ENCODE results near the gene ZNF341.

Gene ZNF341

GRCh38 chr20:33719277-33719988 is 12.4 kb upstream of the ZNF341 start:
- peaks cover 14% of the 10 kb centered on the region for H3K27me3 Mint-ChIP-seq (ENCODE audit: low read depth, poor library complexity)
- no peak for DNase-seq
- no peak for TF ChIP-seq CTCF (IDR thresholded peaks at IDR 0.05)
- peak overlapping the region; percentile 79 for H3K4me3 Mint-ChIP-seq
- H3K27ac Mint-ChIP-seq = no peak overlapping the region
- no peaks in the 10 kb centered on the region for H3K4me1 Mint-ChIP-seq
- no peaks in the 10 kb centered on the region for H3K36me3 Mint-ChIP-seq (ENCODE audit: low read depth)
- peaks cover 10% of the 10 kb centered on the region for H3K9me3 Mint-ChIP-seq

DNA sequence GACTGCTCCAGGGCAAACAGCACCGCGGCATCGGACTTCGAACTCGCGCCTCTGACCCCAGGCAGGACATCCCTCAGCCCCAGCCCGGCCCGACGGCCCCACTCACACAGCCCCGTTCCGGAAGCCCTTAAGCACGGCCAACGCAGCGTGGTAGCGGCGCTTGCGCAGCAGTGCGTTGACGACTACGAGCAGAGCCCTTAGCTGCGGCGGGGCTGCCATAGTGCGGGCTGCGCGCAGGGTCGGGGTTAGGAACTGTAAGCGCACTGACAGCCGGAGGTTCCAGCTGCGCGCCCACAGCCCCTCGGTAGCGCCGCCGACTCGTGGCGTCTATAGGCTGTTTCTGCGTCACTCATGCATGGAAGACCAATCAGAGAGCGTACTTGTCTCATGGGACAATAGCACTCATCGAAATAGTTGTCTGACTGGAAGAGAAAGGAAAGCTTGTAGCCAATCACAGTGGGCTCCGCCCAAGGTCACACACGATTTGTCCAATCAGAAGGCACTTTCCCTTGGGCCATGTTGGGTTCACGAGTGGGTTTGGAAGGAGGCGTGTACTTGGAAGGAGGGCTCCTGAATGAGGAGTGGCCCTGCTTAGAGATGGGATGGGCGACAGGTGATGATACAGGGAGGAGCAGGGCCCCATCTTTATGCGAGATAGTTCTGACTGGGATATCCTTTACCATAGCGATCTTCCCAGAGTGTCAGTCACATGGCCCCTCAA is 11.6 kb upstream of the ZNF341 start, which contains the start of gene PXMP4:
PXMP4 (minus strand) TSS at position 322 of the 721 bp plus-strand sequence; CDS start at position 219, 103 bp downstream.
- H3K4me3 Mint-ChIP-seq = peak within 1 kb of the TSS; percentile 79
- peaks cover 18% of the 10 kb centered on the region for H3K27me3 Mint-ChIP-seq (ENCODE audit: low read depth, poor library complexity)
- no peaks in the 10 kb centered on the region for H3K36me3 Mint-ChIP-seq (ENCODE audit: low read depth)
- DNase-seq = peak; percentile 68
- H3K9me3 Mint-ChIP-seq = peaks cover 10% of the 10 kb centered on the region
- H3K27ac Mint-ChIP-seq = no peak within 1 kb of the TSS
- H3K4me1 Mint-ChIP-seq = no peaks in the 10 kb centered on the region
- no peak for TF ChIP-seq CTCF (IDR thresholded peaks at IDR 0.05)

DNA sequence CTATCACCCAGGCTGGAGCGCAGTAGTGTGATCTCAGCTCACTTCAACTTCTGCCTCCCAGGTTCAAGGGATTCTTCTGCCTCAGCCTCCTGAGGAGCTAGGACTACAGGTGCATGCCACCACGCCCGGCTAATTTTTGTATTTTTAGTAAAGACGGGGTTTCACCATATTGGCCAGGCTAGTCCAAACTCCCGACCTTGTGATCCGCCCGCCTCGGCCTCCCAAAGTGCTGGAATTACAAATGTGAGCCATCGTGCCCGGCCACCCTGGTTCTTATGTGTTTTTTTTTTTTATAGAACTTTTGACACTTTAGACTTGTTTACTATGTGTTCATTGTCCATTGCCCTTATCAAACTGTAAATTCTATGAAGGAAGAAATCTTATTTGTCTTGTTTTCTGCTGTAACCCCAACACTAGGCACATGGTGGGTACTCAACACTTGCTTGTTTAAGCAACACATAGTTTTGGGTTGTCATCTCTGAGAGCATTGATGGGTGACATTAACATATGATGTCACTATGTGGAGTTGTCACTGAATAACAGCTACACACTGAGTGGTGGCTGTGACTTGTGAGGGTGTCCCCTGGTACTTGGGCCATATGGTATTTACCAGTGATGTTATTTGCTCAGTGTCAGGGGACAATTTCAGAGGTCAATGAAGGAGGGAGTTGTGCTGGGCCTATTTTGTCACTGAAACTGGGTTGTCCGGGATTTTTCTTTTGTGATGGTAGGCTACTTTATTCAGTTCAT is 10.2 kb upstream of the ZNF341 start:
- Mint-ChIP-seq H3K9me3 (peaks cover 10% of the 10 kb centered on the region), H3K4me1 (no peaks in the 10 kb centered on the region), H3K27ac (no peak overlapping the region), H3K27me3 (ENCODE audit: low read depth, poor library complexity) (peaks cover 30% of the 10 kb centered on the region), H3K36me3 (ENCODE audit: low read depth) (no peaks in the 10 kb centered on the region), H3K4me3 (no peak overlapping the region)
- no peak for DNase-seq
- TF ChIP-seq CTCF (IDR thresholded peaks at IDR 0.05) = no peak

GRCh38 chr20:33724439-33725094 is 7.2 kb upstream of the ZNF341 start:
- no peak overlapping the region for H3K4me3 Mint-ChIP-seq

More at GRCh38 chr20:33724439-33725094, 7.2 kb upstream of the ZNF341 start:
- TF ChIP-seq CTCF (IDR thresholded peaks at IDR 0.05) = no peak
- peaks cover 33% of the 10 kb centered on the region for H3K27me3 Mint-ChIP-seq (ENCODE audit: low read depth, poor library complexity)
- DNase-seq = no peak
- no peaks in the 10 kb centered on the region for H3K36me3 Mint-ChIP-seq (ENCODE audit: low read depth)
- peaks cover 5% of the 10 kb centered on the region for H3K4me1 Mint-ChIP-seq
- H3K27ac Mint-ChIP-seq = no peak overlapping the region
- peaks cover 8% of the 10 kb centered on the region for H3K9me3 Mint-ChIP-seq

All from nephron progenitor cell (in vitro differentiated cells).